Small intestine (tissue), 7 donors: ENCODE measurements around the gene DOCK2. TPM values are rescaled to one million over a fixed set of nuclear protein-coding genes. Genes with fewer than 3 reads are reported as not detected.
A peak's percentile ranks its signal among the peaks of the same experiment; 100 is the strongest.

ENCODE experiments used
- DNase-seq, 2 donors: peaks; one replicate each; pipeline versions ENCODE4 v3.0.0 to v3.0.0-alpha.2; 2013
- FAIRE-seq: peaks from 2 replicates; lab custom pipeline; 2012; peaks lifted over from hg19 to GRCh38; lab: Jason Lieb, UNC
- H3K27ac ChIP-seq, 3 donors: one replicate each; pipeline ENCODE4 v1.5.1; 2013; ENCODE audit warnings: low read length in 2 of 3, mild to moderate bottlenecking in 2 of 3, control low read depth in 1 of 3, inconsistent platforms in 1 of 3, low read depth in 1 of 3, moderate library complexity in 1 of 3
- H3K27me3 ChIP-seq, 3 donors: one replicate each; pipeline ENCODE4 v1.6.1; 2013; ENCODE audit warnings: low read length in 3 of 3, inconsistent platforms in 1 of 3; ENCODE audit not compliant: control insufficient read depth in 3 of 3, insufficient read depth in 3 of 3
- H3K36me3 ChIP-seq, 3 donors: one replicate each; pipeline ENCODE4 v1.6.1; 2013; ENCODE audit warnings: low read length in 3 of 3, inconsistent platforms in 1 of 3, low read depth in 1 of 3, mild to moderate bottlenecking in 1 of 3, moderate library complexity in 1 of 3; ENCODE audit not compliant: control insufficient read depth in 3 of 3, insufficient read depth in 2 of 3
- H3K4me1 ChIP-seq, 3 donors: one replicate each; pipeline ENCODE4 v1.6.1; 2013; ENCODE audit warnings: low read length in 2 of 3, inconsistent platforms in 1 of 3, low read depth in 1 of 3, mild to moderate bottlenecking in 1 of 3, moderate library complexity in 1 of 3; ENCODE audit not compliant: control insufficient read depth in 3 of 3, insufficient read depth in 2 of 3
- H3K4me3 ChIP-seq, 3 donors: one replicate each; pipeline ENCODE4 v1.5.1; 2013; ENCODE audit warnings: low read length in 3 of 3, control low read depth in 1 of 3, inconsistent platforms in 1 of 3, low read depth in 1 of 3, mild to moderate bottlenecking in 1 of 3, moderate library complexity in 1 of 3
- H3K9me3 ChIP-seq, 2 donors: one replicate each; pipeline ENCODE4 v1.6.1; 2013; ENCODE audit warnings: low read depth in 1 of 2, low read length in 1 of 2; ENCODE audit not compliant: control insufficient read depth in 2 of 2, insufficient read depth in 1 of 2
- WGBS, 3 donors: extraction: QIAGEN DNeasy Blood & Tissue Kit; methylation state at CpG; one replicate each; pipeline ENCODE4 v1.1.7; 2013; 5-methylcytosine and 5-hydroxymethylcytosine counted together
- polyA plus RNA-seq, 4 donors: library from polyadenylated mRNA; stranded (reverse) in 3 of 4; unstranded in 1 of 4; fragments of 200-250 nt in 3 of 4; fragments of 120-200 nt in 1 of 4; gene quantifications; one replicate each; pipeline versions ENCODE4 v1.2.1 to v1.2.3, GENCODE V29; 2013
- donor health status: healthy with polysubstance abuse.
- donor health status: control.
- donor health status: control.
- donor health status: Bipolar disorder and iron deficiency.
- donor health status: healthy.

Gene DOCK2
- polyA plus RNA-seq, 4 donors: 1.3 to 5.9 (median 3.0) TPM

DNA sequence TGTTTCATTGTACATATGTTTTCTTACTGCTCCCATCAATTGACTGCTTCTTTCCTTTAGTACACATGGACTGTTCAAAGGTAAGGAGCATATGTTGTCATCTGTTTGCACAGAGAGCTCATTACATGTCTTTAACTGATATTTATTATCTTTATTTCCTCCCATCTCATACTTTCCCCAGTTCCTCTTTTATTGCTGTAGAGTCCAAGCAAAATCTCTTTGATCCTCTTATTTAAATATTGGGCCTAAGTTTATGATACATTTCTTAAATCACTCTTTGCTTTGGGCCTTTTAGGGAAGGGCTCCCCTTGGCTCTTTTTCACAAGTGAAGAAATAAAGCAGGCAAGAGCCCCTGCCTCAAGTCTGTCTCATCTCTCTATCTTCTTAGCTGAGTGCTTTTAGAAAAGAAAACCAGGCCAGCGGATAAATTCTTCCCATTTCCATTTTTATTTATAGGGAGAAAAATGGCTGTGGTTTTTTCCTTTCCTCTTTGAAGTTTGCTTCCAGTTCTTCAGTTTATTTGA lies 152.4 kb downstream of the DOCK2 start:
- FAIRE-seq (no peak), DNase-seq (peak in 1 of 2 donors; percentile 24)
- WGBS, 3 donors: 77 to 95% (median 87%) methylated on average over 1 of the region's 1 CpG
- no peaks in the 10 kb centered on the region for H3K27me3 ChIP-seq
- H3K36me3 ChIP-seq: no peaks in the 10 kb centered on the region
- H3K27ac ChIP-seq: no peak overlapping the region
- H3K9me3 ChIP-seq: no peaks in the 10 kb centered on the region
- no peaks in the 10 kb centered on the region for H3K4me1 ChIP-seq
- H3K4me3 ChIP-seq: no peak overlapping the region

DNA sequence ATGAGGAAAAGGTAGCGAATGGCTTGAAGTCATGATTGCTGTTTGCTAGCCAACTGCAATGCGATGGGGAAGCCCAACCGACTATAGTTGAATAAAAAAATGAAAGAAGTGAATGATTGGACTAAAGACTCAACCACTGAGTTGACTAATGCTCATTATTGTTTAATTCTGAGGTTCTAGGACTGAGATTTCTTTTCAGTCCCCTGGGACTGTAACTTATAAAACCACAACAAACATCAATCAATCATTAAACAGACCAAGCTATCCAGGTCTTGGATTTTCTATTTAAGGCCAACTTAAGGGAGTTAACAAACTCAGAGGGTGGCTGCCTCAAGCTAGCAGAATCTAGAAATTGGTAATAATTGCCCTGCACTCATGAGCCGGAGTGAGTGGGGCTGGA lies 154.2 kb downstream of the DOCK2 start:
- H3K27me3 ChIP-seq: no peaks in the 10 kb centered on the region
- DNase-seq (no peak), FAIRE-seq (no peak)
- no peak overlapping the region for H3K4me3 ChIP-seq
- no peaks in the 10 kb centered on the region for H3K9me3 ChIP-seq
- no peaks in the 10 kb centered on the region for H3K36me3 ChIP-seq
- WGBS, 3 donors: 72 to 88% (median 75%) methylated on average over 4 of the region's 4 CpGs
- H3K27ac ChIP-seq: no peak overlapping the region
- no peaks in the 10 kb centered on the region for H3K4me1 ChIP-seq

DNA sequence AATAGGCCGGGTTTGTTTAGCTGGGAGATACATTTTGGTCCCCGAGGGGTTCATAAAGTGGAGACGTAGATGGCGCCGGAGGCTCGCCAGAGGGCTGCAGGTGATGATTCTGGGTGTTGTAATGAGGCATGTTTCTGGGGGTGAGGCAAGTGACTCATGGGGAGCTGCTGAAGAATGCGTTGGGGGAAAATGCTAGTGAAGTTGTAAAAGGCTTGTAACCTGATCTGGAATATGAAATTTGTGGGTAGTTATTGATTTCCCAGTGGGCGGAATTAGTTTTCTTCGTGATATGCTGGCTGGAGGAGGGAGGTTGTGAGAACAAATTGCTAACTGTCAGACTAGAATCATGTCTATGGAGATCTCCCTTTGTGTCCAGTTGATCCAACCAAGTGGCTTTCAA lies 158.3 kb downstream of the DOCK2 start:
- H3K27ac ChIP-seq: no peak overlapping the region
- 69 to 81% (median 70%) methylated on average over 9 of the region's 9 CpGs for WGBS, 3 donors
- DNase-seq (no peak), FAIRE-seq (no peak)
- H3K9me3 ChIP-seq: no peaks in the 10 kb centered on the region
- no peaks in the 10 kb centered on the region for H3K36me3 ChIP-seq
- H3K4me1 ChIP-seq: no peaks in the 10 kb centered on the region
- H3K27me3 ChIP-seq: no peaks in the 10 kb centered on the region
- H3K4me3 ChIP-seq: no peak overlapping the region

DNA sequence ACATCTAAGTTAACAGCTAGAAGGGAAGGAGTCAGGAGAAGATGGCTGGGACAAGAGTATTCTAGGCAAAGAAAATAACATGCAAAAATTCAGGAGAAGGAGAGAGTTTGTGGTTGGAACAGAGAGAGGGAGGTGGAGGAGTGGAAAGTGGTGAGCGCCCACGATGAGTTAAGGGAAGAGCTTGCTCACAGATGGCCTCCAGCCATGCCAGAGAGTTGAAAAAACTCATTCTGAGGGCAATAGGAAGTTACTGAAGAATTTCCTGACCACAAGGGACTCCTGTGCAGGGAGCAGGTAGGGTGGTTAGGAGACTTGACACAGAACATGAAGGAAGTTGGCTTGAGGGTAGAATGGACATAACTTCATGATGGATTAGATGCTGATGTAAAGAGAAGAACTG lies 159.7 kb downstream of the DOCK2 start:
- no peak for DNase-seq
- H3K9me3 ChIP-seq: no peaks in the 10 kb centered on the region
- no peaks in the 10 kb centered on the region for H3K36me3 ChIP-seq
- 81 to 94% (median 88%) methylated on average over 2 of the region's 2 CpGs for WGBS, 3 donors
- H3K27ac ChIP-seq: no peak overlapping the region
- no peaks in the 10 kb centered on the region for H3K27me3 ChIP-seq
- no peak overlapping the region for H3K4me3 ChIP-seq
- H3K4me1 ChIP-seq: no peaks in the 10 kb centered on the region
- FAIRE-seq: no peak

DNA sequence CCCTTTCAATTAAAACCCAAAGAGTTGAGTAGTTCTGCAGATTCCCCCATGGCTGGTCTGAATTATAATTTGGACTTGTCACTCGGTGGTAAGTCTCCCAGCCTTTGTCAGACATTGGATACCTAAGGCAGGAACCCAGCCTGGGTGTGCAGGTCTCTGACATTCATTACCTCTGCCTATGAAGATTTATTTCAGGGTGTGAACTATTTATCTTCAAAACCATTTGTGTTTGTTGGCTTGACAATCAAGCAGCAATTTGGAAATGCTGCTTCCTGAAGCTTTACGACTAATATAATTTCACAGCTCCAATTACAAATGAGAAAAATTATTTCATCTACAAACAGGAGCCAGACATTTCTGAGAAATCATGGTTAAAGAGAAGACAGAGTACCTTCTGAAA lies 160.5 kb downstream of the DOCK2 start:
- Histone ChIP-seq H3K4me3 (no peak overlapping the region), H3K27ac (no peak overlapping the region), H3K9me3 (no peaks in the 10 kb centered on the region), H3K4me1 (no peaks in the 10 kb centered on the region), H3K27me3 (no peaks in the 10 kb centered on the region), H3K36me3 (no peaks in the 10 kb centered on the region)
- no peak for DNase-seq
- 52 to 73% (median 62%) methylated on average over 2 of the region's 2 CpGs for WGBS, 3 donors
- FAIRE-seq: no peak

DNA sequence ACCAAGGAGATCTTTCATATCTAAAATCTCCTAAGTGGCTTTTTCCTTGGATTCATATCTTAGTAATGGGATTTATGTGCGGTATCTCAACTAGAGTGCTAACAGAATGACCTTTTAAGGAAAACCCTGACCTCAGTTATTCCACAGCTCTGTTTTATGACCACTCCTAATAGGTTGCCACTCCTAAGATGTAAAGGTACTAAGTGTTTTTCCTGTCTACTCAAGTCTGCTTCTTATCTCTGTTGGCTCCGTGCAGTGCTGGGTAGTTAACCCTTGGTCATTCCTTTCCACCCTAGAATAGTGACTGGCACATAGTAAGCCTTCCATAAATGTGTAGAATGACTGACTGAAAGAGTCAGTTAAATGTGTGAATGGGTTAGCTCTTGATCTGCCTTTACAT lies 161.4 kb downstream of the DOCK2 start:
- Histone ChIP-seq H3K4me1 (no peaks in the 10 kb centered on the region), H3K9me3 (no peaks in the 10 kb centered on the region), H3K36me3 (no peaks in the 10 kb centered on the region), H3K27ac (no peak overlapping the region), H3K27me3 (no peaks in the 10 kb centered on the region), H3K4me3 (no peak overlapping the region)
- FAIRE-seq: no peak
- 15 to 51% (median 33%) methylated on average over 2 of the region's 2 CpGs for whole genome bisulfite sequencing, 3 donors
- DNase-seq: peak; percentile 3 to 17

- Histone ChIP-seq H3K9me3 (no peaks in the 10 kb centered on the region), H3K27ac (no peak overlapping the region), H3K36me3 (no peaks in the 10 kb centered on the region), H3K4me3 (no peak overlapping the region), H3K4me1 (no peaks in the 10 kb centered on the region), H3K27me3 (no peaks in the 10 kb centered on the region)
- FAIRE-seq: no peak
- no peak for DNase-seq
- 72 to 82% (median 73%) methylated on average over 4 of the region's 4 CpGs for WGBS, 3 donors
Measured at GRCh38 chr5:169798906-169799660, 162.0 kb downstream of the DOCK2 start.

GRCh38 chr5:169801324-169801777 lies 164.3 kb downstream of the DOCK2 start:
- Histone ChIP-seq H3K4me1 (no peaks in the 10 kb centered on the region), H3K9me3 (no peaks in the 10 kb centered on the region), H3K36me3 (no peaks in the 10 kb centered on the region), H3K4me3 (no peak overlapping the region), H3K27me3 (no peaks in the 10 kb centered on the region), H3K27ac (no peak overlapping the region)
- FAIRE-seq: no peak
- 45 to 61% (median 45%) methylated on average over 6 of the region's 6 CpGs for WGBS, 3 donors
- no peak for DNase-seq
